IPS DF 19.7 (cell line): ENCODE measurements around the gene CFI.

Experiments used
- DNase-seq: peaks from one replicate; pipeline ENCODE4 v3.0.0-alpha.2; 2013; ENCODE audit warnings: low read depth, low spot score

The CFI gene

GRCh38 chr4:109801895-109802319, at the start of gene CFI:
Gene CFI, minus strand, starts transcription at chr4:109801999. Its CDS starts 28 bp downstream, at chr4:109801971.
- DNase-seq = no peak

DNA sequence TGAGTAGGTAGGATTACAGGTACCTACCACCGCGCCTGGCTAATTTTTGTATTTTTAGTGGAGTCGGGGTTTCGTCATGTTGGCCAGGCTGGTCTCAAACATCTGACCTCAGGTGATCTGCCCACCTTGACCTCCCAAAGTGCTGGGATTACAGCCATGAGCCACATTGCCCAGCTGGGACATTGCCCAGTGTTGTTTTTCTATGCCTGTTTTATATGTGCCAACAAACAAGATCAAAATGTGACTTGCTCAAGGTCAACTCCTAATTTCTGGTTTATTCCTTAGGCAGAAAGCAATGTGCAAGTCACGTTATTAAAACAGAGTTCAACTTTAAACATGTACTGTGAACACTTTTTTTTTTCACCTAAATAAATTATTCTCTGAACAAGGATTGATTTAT, 48.8 kb upstream of the CFI start:
- DNase-seq = no peak

DNA sequence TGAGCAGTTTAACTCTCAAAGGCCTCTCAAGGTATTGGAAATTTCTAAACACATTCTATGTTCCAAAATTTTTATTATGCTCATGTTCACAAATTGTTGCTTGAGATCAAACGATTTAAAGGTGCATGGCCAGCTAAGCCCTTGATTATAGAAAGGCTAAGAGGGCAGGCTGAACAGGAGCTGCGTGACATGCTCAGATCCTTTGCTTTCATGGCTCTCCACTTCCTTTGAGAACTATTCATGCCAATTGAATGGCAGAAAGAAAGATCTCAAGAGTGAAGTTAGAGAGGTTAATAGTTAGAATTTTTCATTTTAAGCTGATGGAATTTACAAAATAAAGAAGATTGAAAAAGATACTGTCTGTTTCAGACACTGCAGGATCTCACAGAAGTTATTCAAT, 46.7 kb upstream of the CFI start:
- no peak for DNase-seq

- no peak for DNase-seq
Observed at GRCh38 chr4:109847896-109848442, 46.2 kb upstream of the CFI start, which contains the start of gene LRIT3. Gene LRIT3, plus strand, starts transcription at chr4:109848107. Its CDS starts 95 bp downstream, at chr4:109848202.

- no peak for DNase-seq
Observed at GRCh38 chr4:109846395-109847098, 44.7 kb upstream of the CFI start.

DNA sequence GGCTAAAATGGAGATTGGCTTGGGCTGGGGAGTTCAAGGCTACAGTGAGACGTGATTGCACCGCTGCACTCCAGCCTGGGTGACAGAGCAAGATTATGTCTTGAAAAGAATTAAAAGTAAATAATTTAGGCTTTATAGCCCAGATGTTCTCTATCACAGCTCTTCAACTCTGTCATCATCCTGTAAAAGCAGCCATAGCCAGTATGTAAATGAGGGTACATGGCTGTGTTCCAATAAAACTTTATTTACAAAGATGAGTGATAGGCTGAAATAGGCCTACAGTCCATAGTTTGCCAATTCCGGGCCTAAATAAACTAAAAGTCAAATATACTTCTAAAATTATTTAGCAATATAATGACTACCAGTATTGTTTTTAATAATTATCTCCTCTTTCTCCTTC, 35.2 kb upstream of the CFI start:
- DNase-seq = no peak

DNA sequence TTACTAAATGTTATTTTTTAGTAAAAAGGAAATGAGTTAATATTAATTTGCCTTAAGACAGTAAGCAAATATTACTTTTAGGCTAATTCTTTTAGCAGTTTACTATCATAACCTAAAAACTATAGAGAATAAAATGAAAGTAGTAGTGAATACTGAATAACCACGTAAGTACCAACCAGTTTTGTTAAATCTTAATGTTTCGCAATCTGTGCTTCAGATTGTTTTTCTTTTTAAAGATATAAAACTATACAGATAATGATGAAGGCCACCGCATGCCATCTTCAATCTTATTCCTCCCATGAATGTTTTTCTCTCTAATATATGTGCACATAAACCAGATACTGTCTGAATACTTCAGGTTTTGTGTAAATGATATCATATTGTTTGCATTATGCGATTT, 32.0 kb upstream of the CFI start:
- DNase-seq = no peak

DNA sequence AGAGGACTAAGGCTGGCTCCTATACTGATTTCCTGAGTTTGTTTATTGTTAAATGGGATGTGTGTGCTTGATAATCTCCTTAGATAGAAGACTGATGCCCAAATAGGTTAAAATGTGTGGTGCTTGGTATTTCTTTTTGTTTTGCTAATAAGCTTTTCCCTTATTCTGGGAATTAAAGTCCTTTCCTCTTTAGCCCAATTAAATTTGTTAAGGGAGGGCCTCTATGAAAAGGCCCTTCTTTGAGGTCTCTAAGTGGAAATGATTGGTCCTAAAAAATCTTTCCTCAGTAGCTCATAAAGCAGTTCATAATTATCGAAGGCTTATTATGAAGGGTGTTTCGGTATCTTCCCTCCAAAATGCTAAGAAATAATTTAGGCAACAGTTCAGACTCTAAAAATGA, 25.9 kb upstream of the CFI start, which contains the start of gene RRH:
RRH (plus strand) TSS at position 301 of the 400 bp plus-strand sequence; CDS start at position 357, 56 bp downstream.
- DNase-seq = no peak

- DNase-seq = no peak
Observed at GRCh38 chr4:109826719-109827118, 24.9 kb upstream of the CFI start.

- no peak for DNase-seq
Observed at GRCh38 chr4:109821185-109821584, 19.4 kb upstream of the CFI start.

- no peak for DNase-seq
Observed at GRCh38 chr4:109820563-109820962, 18.8 kb upstream of the CFI start.

DNA sequence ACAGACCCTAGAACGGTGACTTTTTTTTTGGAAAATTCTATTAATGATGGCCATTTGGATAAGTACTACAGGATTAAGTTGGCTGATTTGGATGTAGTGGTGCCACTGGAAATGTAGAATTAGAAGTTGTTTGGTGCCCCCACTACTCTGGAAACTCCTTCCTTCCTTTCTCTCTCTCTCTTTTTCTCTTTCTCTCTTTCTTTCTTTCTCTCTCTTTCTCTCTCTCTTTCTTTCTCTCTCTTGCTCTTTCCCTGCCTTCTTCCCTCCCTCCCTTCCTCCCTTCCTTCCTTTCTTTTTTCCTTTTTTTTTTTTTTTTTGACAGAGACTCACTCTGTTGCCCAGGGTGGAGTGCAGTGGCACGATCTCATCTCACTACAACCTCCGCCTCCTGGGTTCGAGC, 16.5 kb upstream of the CFI start:
- no peak for DNase-seq

- no peak for DNase-seq
Observed at GRCh38 chr4:109816894-109817293, 15.1 kb upstream of the CFI start.

DNA sequence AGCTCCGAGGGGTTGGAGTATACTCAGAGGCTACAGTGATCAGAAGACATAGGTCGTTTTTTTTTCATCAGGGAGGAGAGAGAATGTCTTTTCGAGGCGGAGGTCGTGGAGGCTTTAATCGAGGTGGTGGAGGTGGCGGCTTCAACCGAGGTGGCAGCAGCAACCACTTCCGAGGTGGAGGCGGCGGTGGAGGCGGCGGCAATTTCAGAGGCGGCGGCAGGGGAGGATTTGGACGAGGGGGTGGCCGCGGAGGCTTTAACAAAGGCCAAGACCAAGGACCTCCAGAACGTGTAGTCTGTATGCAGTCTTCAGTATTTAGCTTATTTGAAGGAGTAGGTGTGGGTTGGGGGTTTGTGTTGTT, 14.3 kb upstream of the CFI start:
- DNase-seq = no peak

- peak; percentile 91 for DNase-seq
Observed at GRCh38 chr4:109815151-109816081, 13.6 kb upstream of the CFI start, which contains the start of gene GAR1. Gene GAR1, plus strand, starts transcription at chr4:109815762. Its CDS starts 403 bp downstream, at chr4:109816165.

DNA sequence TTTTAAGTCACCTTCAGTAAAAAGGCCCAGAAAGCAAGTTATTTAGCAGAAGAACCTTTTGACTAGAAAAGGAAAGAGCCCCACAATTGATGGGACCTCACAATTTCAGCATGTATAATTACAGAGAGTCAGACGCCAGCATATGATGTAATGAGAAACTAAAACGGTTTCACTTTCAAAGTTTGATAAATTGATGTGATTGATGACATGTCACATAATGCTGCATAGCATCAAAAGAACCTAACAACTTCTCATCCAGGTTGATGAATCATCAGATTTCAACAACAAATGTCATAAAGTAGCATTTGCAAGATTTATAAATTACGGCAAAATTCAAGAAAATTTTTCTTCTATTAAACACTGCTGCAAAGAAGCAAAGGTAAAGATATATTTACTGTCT, 9.9 kb upstream of the CFI start:
- no peak for DNase-seq

- DNase-seq = no peak
Observed at GRCh38 chr4:109810552-109811387, 9.0 kb upstream of the CFI start.

- no peak for DNase-seq
Observed at GRCh38 chr4:109809655-109810054, 7.9 kb upstream of the CFI start.

GRCh38 chr4:109803924-109804571, 2.2 kb upstream of the CFI start:
- DNase-seq = no peak

DNA sequence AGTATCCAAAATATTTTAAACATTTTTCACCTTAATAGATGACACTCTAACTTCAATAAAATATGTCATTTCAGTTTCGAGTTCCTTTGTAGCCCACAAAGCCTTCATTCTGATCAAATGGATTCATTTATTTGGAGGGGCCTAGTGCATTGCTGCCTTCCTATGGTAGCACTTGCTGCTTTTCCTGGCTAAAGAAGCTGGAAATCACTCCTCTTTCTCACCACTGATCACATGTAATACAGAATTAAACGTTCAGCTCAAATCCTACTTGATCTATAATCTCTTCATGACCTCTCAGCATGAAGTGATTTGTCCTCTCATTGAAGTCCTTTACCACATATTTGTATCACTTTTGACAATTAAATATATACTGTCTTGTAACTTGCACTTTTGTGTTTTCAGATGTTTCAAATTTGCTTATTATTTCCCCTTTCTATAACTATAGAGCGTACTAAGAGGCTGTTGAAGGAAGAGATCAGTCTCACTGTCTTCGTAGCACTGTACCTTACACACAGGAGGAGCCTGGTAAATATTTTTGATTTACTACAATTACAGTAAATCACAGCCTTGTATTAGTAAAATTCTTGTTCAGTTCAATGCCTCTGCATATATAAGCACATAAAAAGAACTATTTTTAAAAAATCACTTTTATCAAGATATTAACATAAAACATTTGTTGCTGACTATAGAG, 555 bp downstream of the CFI start:
- DNase-seq = no peak
